ENCODE data around the gene GFPT2. TPM values are rescaled to one million over a fixed set of nuclear protein-coding genes. Genes with fewer than 3 reads are reported as not detected.

The GFPT2 gene
- total RNA-seq, 1 donor from 2014 or later = 15.7 TPM

GRCh38 chr5:180396926-180397325 lies 43.8 kb upstream of the GFPT2 start:
- Mint-ChIP-seq H3K27me3 (ENCODE audit: low read depth) (no peaks in the 10 kb centered on the region), H3K36me3 (no peaks in the 10 kb centered on the region), H3K4me1 (no peaks in the 10 kb centered on the region), H3K27ac (no peak overlapping the region), H3K9me3 (peaks cover 7% of the 10 kb centered on the region), H3K4me3 (no peak overlapping the region)
- no peak for DNase-seq (ENCODE audit: low spot score in 2 of 2, unreplicated experiment in 2 of 2)
- TF ChIP-seq CTCF (IDR thresholded peaks at IDR 0.05; ENCODE audit: unreplicated experiment) = no peak

GRCh38 chr5:180395540-180396274 lies 42.6 kb upstream of the GFPT2 start:
- no peak for TF ChIP-seq CTCF (IDR thresholded peaks at IDR 0.05; ENCODE audit: unreplicated experiment)
- Mint-ChIP-seq H3K4me1 (no peaks in the 10 kb centered on the region), H3K36me3 (no peaks in the 10 kb centered on the region), H3K9me3 (no peaks in the 10 kb centered on the region), H3K27me3 (ENCODE audit: low read depth) (no peaks in the 10 kb centered on the region), H3K4me3 (no peak overlapping the region), H3K27ac (no peak overlapping the region)
- no peak for DNase-seq (ENCODE audit: low spot score in 2 of 2, unreplicated experiment in 2 of 2)

- TF ChIP-seq CTCF (IDR thresholded peaks at IDR 0.05; ENCODE audit: unreplicated experiment) = no peak
- Mint-ChIP-seq H3K4me3 (no peak overlapping the region), H3K27ac (no peak overlapping the region), H3K9me3 (no peaks in the 10 kb centered on the region), H3K4me1 (no peaks in the 10 kb centered on the region), H3K36me3 (no peaks in the 10 kb centered on the region), H3K27me3 (ENCODE audit: low read depth) (no peaks in the 10 kb centered on the region)
- no peak for DNase-seq (ENCODE audit: low spot score in 2 of 2, unreplicated experiment in 2 of 2)
These were observed 41.0 kb upstream of the GFPT2 start for GRCh38 chr5:180394031-180394636.

- no peaks in the 10 kb centered on the region for H3K4me1 Mint-ChIP-seq
- no peaks in the 10 kb centered on the region for H3K36me3 Mint-ChIP-seq
- no peak for DNase-seq (ENCODE audit: low spot score in 2 of 2, unreplicated experiment in 2 of 2)
- H3K27ac Mint-ChIP-seq = no peak overlapping the region
- peaks cover 4% of the 10 kb centered on the region for H3K9me3 Mint-ChIP-seq
- no peaks in the 10 kb centered on the region for H3K27me3 Mint-ChIP-seq (ENCODE audit: low read depth)
- no peak overlapping the region for H3K4me3 Mint-ChIP-seq
- no peak for TF ChIP-seq CTCF (IDR thresholded peaks at IDR 0.05; ENCODE audit: unreplicated experiment)
These were observed 38.1 kb upstream of the GFPT2 start for GRCh38 chr5:180391276-180391675.

- Mint-ChIP-seq H3K4me1 (no peaks in the 10 kb centered on the region), H3K36me3 (no peaks in the 10 kb centered on the region), H3K27ac (no peak overlapping the region), H3K4me3 (no peak overlapping the region), H3K27me3 (ENCODE audit: low read depth) (no peaks in the 10 kb centered on the region), H3K9me3 (peaks cover 4% of the 10 kb centered on the region)
- DNase-seq (ENCODE audit: low spot score in 2 of 2, unreplicated experiment in 2 of 2) = no peak
- no peak for TF ChIP-seq CTCF (IDR thresholded peaks at IDR 0.05; ENCODE audit: unreplicated experiment)
These were observed 37.5 kb upstream of the GFPT2 start for GRCh38 chr5:180390441-180391190.
